ENCODE measurements around the gene ZNRF3.

DNA sequence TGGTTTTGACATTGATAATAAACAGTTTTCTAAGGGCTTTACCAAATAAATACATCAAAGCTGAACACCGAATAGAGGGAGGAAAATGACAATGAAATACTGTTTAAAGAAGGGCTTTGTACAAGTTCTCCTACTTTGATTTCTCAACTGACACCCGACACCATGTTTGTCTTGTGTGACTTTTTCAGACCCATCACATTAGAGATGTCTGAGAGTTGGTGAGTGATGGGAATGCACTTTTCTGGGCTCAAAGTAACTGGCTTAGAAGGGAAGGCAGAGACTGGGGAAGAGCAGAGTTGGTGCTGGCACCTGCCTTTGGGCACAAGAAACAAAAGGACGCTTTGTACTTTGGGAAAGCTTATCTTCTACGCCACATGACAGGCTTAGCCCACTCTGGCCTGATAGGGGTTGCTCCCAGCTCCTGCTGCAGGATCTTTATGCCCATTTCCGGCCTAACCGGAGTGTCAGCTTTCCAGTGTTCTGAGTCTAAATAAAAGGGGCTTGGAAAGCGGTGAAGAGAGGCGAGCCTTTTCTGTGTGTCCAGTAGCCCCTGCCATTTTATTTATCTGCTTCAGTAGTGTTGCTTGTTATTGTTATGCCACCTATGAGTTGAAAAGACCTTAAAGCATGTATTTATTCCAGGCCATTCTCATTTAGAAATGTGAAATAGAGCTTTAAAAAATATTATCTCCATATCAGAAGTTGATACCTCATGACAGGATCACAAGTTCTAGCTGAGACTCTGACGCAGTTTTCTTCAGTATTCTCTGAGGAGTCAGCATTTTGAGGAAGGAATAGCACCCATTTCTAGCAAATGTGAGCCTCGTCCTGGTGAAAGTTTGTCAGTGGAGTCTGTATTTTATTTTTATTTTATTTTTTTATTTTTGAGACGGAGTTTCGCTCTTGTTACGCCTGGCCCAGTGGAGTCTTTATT is 213.6 kb downstream of the ZNRF3 start:
- TF ChIP-seq EZH2 (IDR thresholded peaks at IDR 0.05; ENCODE audit: borderline replicate concordance, insufficient read depth, low read depth, low read length, poor library complexity, severe bottlenecking): no peak
- TF ChIP-seq, protein P1, sequence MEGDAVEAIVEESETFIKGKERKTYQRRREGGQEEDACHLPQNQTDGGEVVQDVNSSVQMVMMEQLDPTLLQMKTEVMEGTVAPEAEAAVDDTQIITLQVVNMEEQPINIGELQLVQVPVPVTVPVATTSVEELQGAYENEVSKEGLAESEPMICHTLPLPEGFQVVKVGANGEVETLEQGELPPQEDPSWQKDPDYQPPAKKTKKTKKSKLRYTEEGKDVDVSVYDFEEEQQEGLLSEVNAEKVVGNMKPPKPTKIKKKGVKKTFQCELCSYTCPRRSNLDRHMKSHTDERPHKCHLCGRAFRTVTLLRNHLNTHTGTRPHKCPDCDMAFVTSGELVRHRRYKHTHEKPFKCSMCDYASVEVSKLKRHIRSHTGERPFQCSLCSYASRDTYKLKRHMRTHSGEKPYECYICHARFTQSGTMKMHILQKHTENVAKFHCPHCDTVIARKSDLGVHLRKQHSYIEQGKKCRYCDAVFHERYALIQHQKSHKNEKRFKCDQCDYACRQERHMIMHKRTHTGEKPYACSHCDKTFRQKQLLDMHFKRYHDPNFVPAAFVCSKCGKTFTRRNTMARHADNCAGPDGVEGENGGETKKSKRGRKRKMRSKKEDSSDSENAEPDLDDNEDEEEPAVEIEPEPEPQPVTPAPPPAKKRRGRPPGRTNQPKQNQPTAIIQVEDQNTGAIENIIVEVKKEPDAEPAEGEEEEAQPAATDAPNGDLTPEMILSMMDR (IDR thresholded peaks at IDR 0.05): no peak
